ENCODE results near the gene LIMS2.

Gene LIMS2

DNA sequence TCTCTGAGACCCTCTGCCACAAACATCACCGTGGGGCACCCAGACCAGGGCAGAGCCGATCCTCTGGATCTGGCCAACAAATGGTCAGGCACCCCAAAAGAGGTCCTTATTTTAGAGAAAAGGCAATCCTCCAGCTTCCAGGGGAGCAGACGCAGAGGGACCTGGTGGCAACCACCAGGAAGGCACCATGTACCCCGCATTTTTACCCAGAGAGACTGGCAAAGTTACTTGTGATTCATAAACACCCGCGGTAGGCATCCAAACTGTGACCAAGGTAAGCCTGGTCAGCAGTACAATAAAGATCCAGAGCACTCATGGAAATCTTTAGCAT is 10.5 kb downstream of the LIMS2 start:
- TF ChIP-seq, protein P1, sequence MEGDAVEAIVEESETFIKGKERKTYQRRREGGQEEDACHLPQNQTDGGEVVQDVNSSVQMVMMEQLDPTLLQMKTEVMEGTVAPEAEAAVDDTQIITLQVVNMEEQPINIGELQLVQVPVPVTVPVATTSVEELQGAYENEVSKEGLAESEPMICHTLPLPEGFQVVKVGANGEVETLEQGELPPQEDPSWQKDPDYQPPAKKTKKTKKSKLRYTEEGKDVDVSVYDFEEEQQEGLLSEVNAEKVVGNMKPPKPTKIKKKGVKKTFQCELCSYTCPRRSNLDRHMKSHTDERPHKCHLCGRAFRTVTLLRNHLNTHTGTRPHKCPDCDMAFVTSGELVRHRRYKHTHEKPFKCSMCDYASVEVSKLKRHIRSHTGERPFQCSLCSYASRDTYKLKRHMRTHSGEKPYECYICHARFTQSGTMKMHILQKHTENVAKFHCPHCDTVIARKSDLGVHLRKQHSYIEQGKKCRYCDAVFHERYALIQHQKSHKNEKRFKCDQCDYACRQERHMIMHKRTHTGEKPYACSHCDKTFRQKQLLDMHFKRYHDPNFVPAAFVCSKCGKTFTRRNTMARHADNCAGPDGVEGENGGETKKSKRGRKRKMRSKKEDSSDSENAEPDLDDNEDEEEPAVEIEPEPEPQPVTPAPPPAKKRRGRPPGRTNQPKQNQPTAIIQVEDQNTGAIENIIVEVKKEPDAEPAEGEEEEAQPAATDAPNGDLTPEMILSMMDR (IDR thresholded peaks at IDR 0.05; ENCODE audit: extremely low read depth, missing control alignments) = no peak

DNA sequence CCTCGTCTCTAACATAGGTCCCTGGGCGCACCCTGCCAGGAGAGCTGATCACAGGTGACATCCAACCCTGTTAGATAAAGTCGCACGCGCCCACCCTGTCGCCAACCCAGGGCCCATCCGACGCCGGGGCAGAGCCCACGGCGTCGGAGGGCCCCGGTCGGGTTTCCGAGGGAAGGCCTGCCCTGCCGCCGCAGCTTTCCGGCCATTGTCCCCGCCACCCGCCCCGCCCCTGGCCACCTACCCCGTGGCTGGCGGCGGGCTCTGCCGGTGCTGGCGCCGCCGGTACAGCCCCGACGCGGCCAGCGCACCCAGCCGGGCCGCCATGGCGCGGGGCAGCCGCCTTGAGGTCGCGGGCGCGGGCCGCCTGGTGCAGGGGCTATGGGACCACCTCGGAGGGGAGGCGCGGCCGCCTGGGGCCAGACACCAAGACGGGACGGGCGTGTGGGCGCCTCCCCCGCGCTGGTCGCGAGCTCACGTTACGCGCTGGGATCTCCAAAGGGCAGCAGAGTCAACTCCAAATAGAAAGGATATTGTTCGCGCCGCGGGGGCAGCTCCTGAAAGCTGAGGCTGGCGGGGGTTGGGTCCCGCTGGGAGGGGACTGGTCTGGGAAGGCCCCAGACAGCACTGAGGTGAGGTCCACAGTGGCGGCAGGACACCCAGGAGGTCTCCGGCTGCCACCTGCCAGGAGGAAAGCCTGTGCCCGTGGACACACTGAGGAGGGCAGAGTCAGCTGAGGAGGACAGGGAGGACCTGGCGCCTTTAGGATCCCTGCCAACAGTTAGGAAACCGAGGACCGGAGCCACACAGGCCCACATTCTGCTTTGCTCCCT is 11.1 kb downstream of the LIMS2 start:
- DNase-seq (ENCODE audit: low spot score) = no peak
- TF ChIP-seq, protein P1 (IDR thresholded peaks at IDR 0.05; ENCODE audit: extremely low read depth, missing control alignments) = no peak

More for the DNA sequence above, 10.5 kb downstream of the LIMS2 start:
- DNase-seq (ENCODE audit: low spot score) = no peak

GRCh38 chr2:127663566-127664064 is 11.7 kb downstream of the LIMS2 start:
- DNase-seq (ENCODE audit: low spot score) = no peak
- TF ChIP-seq, protein P1 (IDR thresholded peaks at IDR 0.05; ENCODE audit: extremely low read depth, missing control alignments) = no peak

- TF ChIP-seq, protein P1 (IDR thresholded peaks at IDR 0.05; ENCODE audit: extremely low read depth, missing control alignments) = no peak
- DNase-seq (ENCODE audit: low spot score) = no peak
Observed at GRCh38 chr2:127662937-127663565, 12.3 kb downstream of the LIMS2 start.

DNA sequence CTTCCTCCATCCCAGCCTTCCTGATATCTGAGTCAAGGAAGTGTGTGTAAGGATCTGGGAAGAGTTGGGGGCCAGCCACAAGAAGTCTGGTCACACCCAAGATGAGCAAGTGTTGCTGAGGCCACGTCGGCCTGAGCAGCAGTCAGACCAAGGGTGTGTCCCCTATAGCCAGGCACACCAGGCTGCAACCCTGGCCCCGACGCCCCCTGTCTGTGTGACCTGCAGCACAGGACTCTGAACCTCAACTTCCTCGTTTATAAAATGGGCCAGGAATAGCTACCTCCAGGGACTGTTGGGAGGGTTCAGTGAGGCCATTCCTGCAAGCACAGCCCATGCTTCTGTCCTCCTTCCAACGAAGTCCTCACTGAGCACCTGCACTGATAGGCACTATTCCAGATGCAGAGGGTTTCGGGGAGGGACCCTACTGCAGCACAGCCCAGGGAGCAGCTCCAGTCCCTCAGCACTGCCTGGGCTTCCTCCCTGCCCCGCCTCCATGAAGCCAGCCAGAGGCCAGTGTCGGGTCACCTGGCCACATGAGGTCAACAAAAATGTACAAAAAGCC is 13.3 kb downstream of the LIMS2 start:
- TF ChIP-seq, protein P1 (IDR thresholded peaks at IDR 0.05; ENCODE audit: extremely low read depth, missing control alignments) = no peak
- DNase-seq (ENCODE audit: low spot score) = no peak

DNA sequence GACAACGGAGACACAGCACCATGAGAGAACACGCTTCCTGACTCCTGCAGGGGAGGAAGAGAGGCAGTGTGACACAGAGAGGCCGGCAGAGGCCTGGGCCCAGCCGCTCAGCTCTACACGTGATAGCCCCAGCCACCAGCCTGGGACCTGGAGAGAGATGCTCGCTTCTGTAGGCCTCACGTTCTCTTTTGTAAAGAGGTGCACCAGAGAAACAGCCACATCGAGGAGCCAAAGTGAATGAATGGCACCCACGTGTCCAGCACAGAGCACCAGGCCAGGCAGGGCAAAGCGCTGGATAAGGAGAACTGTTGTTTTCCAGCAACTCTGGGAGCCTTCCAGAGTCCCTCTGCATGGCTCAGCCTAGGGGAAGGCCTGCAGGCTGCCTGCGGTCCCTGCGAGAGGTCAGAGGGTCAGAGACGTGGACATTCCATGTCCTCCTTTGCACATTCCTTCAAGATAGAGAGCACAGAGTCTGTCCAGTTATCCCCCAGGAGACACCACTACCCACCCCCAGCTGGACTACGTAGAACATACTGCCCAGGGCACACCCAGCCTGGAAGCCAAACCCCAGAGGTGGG is 14.2 kb downstream of the LIMS2 start:
- TF ChIP-seq, protein P1 (IDR thresholded peaks at IDR 0.05; ENCODE audit: extremely low read depth, missing control alignments) = no peak
- DNase-seq (ENCODE audit: low spot score) = no peak

DNA sequence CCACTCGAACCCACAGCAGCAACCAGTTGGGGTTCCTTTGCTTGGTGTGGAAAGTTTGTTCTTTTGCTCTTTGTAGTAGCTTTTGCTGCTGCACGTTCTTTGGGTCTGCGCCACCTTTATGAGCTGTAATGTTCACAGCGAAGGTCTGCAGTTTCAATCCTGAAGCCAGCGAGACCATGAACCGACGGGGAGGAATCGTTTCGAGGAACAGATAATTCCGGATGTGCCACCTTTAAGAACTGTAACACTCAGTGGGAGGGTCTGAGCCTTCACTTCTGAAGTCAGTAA is 15.1 kb downstream of the LIMS2 start:
- TF ChIP-seq, protein P1 (IDR thresholded peaks at IDR 0.05; ENCODE audit: extremely low read depth, missing control alignments) = no peak
- no peak for DNase-seq (ENCODE audit: low spot score)
